GM19455 (cell line): ENCODE data around the gene INTS15.

Experiments
- ATAC-seq: cut with Tn5 transposase; IDR thresholded peaks from one replicate; pipeline ENCODE4 v1.9.1; 2021; ENCODE audit not compliant: unreplicated experiment

INTS15 gene

DNA sequence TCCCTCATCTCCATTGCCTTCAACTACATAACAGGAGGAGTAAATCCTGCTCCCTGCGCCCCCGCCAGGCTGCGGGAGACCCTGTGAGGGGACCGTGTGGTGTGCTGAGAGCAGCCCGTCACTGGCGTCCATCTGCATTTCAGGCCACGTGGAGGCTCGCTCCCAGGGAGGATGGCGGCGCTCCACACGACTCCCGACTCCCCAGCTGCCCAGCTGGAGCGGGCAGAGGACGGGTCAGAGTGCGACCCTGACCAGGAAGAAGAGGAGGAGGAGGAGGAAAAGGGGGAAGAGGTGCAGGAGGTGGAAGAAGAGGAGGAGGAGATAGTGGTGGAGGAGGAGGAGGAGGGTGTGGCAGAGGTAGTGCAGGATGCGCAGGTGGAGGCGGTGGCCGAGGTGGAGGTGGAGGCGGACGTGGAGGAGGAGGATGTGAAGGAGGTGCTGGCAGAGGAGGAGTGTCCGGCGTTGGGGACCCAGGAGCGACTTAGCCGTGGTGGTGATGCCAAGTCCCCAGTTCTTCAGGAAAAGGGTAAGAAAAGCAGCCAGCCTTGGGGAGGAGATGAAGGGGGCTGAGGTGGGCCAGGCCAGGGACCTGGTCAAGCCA lies 52.5 kb downstream of the INTS15 start:
- no peak for ATAC-seq

DNA sequence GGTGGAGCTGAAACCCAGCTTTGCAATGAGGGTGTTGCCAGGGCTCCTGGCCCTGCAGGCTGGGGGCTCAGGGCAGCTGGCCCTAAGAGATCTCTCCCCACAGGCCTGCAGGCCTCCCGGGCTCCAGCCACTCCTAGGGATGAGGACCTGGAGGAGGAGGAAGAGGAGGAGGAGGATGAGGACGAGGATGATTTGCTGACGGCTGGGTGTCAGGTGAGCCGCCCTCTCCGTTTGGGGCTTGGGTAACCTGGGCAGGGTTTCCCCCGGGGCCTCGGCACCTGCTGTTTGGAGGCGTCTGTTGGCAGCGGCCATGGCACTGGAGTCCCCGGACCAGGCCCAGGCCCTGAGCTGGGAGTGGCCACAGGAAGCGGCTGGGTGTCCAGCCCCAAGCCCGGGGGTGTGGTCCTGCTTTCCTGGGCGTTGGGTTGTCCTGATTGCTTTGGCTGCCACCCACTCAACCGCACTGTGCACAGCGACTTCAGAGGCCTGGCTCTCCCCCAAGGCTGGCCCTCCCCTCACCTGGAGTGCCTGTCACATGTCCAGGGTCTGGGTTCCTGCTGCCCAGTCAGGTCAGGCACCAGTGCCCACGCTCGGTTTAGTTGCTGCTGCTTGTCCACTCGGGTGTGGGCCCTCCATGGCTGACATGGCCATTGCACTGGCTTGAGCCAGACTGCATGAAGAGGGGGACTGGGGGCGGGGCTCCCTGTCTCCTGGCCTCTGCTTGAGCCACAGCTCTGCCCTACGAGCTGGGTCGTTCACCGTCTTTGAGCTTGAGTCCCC lies 53.2 kb downstream of the INTS15 start:
- ATAC-seq: no peak

DNA sequence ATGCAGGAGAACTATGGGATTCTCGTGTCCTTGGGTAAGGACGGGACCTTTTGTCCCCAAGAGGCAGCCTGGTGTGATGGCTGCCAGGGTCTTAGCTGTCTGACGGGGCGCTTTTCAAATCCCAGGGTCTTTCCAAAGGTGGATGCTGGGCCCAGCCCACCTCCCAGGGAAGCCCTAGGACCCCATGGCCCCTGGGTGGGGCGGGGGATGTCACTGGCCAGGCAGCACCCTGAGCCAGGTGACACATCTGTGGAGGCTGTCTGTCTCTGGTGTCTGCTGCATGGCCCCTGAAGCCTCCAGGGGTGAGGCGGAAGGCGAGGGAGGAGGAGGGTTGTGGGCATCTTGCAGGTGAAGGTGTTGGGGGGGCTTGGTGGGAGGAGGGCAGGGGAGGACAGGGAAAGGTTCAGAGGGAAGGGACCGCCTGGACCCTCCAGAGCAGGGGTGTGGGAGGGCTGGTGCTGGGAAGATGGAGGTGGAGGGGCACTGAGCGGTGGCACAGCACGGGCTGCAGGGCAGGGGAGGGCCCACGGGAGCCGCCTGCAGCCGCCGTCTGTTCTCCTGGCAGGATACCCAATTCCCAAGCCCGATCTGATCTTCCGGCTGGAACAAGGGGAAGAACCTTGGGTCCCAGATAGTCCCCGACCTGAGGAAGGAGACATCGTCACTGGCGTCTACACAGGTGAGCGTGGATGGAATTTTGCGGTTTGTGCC lies 54.2 kb downstream of the INTS15 start:
- ATAC-seq: no peak

DNA sequence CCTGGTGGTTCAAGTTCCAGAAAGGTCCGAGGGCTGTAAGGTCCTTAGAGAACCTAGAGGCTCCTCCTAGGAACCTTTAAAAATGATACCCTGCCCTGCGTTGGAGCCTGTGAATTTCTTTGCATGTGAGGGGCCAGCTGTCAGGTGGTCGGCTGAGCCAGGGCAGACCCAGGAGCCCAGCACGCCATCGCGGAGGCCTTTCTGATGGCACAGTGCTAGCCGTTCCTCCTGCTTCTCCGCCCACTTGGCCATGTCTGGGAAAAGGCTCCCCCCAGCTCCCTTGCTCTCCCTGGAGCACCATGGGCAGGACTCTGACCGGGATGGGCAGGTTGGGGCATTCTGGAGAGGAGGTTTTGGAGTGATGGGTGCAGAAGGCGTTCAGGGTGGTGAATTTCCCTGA lies 54.9 kb downstream of the INTS15 start:
- no peak for ATAC-seq

GRCh38 chr7:6646465-6646864 lies 56.6 kb downstream of the INTS15 start:
- ATAC-seq: no peak

DNA sequence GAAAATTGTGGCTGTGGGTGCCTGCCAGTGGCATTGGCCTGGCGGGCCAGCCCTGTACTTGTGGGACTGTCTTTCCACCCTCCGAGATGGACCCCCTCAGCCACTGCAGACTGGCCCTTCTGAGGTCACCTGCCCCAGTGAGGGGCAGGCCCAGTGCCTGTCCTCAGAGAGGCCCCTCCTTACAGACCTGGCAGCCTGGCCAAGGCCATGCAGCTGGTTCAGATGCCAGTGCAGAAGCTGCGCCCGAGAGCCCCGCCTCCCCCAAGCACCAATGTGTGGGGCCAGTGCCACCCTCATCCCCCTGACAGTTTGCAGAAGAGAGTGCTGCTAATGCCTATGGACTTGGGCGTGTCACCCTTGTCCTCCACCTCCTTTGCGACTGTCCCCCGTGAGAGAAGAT lies 57.3 kb downstream of the INTS15 start:
- ATAC-seq: no peak

DNA sequence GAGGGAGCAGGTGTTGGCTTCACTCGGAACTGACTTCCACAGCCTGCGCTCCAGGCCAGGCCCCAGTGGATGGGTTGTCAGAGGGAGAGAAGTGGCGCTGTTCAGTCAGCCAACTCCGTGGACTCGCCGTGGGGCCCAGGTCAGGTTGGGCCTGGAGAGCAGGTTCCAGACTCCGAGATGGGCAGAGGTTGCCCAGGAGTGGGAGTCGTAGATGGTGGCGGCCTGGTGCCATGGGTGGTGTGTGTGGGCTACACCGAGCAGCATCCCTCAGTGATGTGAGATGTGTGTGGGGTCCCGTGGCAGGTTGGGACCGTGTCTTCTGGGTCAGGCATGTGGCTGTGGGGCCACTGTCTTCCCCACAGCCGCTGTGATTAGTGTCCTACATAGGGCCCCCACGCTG lies 57.7 kb downstream of the INTS15 start:
- ATAC-seq: no peak

- no peak for ATAC-seq
These were observed 58.4 kb downstream of the INTS15 start for GRCh38 chr7:6648066-6648814.

DNA sequence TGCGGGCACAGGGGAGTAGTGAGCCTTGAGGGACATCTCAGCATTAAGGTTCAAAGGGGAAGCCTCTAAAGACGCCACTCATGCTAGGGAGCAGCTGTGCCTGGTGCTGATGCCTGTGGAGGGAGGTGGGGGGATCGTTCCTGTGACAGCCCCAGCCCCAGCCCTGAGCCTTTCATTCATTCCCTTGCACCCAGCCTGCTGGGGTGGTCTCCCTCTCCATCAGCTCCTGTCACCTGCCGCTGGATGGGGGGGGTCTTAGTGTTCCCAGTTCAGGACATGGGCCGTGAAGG lies 58.9 kb downstream of the INTS15 start:
- no peak for ATAC-seq

DNA sequence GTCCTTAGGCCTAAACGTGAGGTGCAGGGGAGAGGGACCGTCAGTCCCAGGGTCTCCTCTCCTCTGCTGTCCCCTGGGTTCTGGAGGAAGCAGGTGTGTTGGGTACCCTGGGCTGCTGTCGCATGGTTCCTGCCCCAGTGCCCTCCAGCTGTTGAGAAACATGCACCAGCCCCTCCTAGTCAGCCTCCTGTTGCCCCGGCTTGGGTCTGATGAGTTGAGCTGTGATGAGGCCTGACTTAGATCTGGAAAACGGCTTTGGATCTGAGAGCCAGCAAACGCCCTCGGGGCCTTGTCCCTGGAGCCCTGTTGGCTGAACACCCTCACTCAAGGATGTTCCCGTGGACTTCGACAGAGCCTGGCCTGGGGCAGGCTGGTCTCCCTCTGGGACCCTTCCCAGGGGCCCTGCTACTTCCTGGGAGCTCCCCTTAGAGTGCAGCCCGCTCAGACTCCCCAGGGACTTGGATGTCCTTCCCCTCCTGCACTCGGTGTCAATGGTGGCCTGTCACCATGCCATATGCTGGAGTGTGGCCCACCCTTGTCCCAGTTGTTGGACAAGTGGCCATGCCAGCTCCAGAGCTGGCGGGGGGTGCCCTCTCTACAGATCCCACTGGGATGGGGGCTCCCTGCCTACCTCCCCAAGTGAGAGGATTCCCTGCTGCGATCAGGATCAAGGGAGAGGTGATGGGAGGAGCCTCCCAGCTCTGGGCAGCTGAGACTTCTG lies 59.6 kb downstream of the INTS15 start:
- ATAC-seq: no peak

- ATAC-seq: no peak
These were observed 60.3 kb downstream of the INTS15 start for GRCh38 chr7:6650086-6650485.

- no peak for ATAC-seq
These were observed 60.7 kb downstream of the INTS15 start for GRCh38 chr7:6650521-6651011.

DNA sequence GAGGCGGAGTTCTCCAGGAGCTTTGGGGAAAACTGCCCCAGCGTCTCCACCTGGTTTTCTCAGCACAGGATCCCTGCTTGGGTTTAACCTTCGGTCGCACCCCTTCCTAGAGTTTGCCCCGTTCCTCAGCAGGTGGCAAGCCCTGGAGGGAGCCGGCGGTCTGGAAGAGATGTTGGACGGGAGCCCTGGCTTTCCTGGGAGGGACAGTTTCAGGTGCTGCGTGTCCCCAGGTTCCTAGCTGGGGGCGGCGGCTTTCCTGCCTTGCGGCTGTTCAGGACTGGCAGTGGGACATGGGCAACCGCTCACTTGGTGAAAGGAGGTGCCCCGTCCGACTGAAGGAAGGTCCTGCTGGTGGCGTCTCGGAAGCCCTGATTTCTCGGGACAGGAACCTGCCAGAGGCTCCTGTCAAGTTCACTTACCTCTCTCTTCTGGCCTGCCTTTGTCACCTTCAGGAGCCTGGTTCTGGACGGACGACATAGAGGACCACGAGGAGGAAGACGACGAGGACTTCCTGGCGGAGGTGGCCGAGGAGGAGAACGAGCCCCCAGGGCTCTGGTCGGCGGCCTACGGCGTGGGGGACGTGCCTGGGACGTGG lies 62.1 kb downstream of the INTS15 start:
- ATAC-seq: no peak

- ATAC-seq: no peak
These were observed 62.7 kb downstream of the INTS15 start for GRCh38 chr7:6652446-6653011.

- no peak for ATAC-seq
These were observed 63.5 kb downstream of the INTS15 start for GRCh38 chr7:6653071-6654003.

DNA sequence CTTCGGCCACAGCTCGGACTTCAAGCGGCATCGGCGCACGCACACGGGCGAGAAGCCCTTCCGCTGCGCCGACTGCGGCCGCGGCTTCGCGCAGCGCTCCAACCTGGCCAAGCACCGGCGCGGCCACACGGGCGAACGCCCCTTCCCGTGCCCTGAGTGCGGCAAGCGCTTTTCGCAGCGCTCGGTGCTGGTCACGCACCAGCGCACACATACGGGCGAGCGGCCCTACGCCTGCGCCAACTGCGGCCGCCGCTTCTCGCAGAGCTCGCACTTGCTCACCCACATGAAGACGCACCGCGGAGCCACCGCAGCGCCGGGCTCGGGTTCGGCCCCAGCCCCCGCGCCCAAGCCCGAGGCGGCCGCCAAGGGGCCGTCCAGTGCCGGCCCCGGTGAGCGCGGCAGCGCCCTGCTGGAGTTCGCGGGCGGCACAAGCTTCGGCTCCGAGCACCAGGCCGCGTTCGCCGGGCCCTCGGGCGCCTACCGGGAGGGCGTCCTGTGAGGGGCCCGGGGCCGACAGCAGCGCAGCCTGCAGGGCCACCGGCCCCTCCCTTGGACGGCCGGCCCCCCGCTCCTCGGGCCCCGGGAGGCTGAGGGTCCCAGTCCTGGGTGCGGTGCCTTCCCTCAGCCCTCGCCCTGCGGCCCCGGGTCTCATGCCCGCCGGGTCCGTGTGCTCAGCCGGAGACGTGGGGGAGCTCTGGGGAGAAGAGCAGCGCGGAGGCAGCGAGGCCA lies 64.5 kb downstream of the INTS15 start:
- ATAC-seq: no peak

DNA sequence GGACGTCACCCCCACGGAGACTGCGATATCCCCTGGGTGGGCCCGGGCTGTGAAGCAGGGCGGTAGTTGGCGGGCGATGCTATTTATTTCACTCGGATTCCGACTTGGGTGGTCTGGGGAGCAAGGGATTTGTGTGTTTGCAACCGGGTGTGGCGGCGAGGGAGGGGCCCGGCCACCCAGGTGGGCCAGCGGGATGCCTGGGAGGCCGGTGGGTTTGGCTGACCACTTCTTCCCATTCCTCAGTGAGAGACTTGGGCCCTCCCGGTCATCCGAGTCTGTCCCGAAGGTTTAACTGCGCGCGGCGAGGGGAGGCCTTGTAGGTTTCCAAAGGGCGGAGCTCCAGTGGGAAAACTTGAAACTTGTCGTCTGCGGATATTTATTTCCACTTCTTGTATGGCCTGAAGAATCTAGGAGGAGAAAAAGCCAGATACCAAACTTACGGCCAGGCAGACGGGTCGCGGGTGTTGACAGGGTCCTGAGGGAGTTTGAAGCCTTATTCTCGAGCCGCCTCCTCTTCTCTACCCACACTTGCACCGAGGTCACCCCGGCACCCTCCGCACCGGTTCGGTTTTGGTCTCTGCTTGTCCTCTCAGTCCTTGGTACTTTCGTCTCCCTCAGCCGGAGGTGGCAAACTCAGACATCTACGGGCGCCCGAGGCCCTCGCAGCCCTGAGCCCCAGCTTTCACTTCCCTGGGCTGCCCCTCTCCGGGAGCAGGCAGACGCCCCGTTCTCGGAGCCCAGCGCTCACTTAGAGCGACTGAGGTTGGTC lies 65.2 kb downstream of the INTS15 start:
- no peak for ATAC-seq
